Measurements from ENCODE around the gene REPS2.

GRCh38 chrX:17120816-17121215 is 174.4 kb downstream of the REPS2 start:
- no peak for TF ChIP-seq CTCF (conservative IDR thresholded peaks at IDR 0.05 in 1 of 2, IDR thresholded peaks at IDR 0.05 in 1 of 2; ENCODE audit: extremely low read depth in 1 of 2, insufficient read depth in 1 of 2, low read depth in 1 of 2, low read length in 2 of 2)
- no peak for TF ChIP-seq EZH2 (IDR thresholded peaks at IDR 0.05; ENCODE audit: borderline replicate concordance, low read length)

Data from mammary epithelial cell (primary cell).